Neural cell (in vitro differentiated cells): ENCODE data around the gene DPEP1. TPM values are rescaled to one million over a fixed set of nuclear protein-coding genes. Genes with fewer than 3 reads are reported as not detected.
A peak's percentile ranks its signal among the peaks of the same experiment; 100 is the strongest.
"Not testable (repeated sequence)": the region's sequence is repeated elsewhere in the genome, so short reads cannot be mapped to it uniquely, and the experiment has no call there.

ENCODE experiments used
- H2AFZ ChIP-seq: fragments of 200-600, 300-800 bp; sonication (generic), shearing (Covaris generic); 2 replicates; pipeline ENCODE4 v1.6.0; 2014; ENCODE audit warnings: low read depth, mild to moderate bottlenecking, antibody characterized with exemption, low read length, moderate library complexity
- H3F3A ChIP-seq: fragments of 200-600 bp; shearing (Covaris generic); 2 replicates; pipeline ENCODE4 v1.6.1; 2016; ENCODE audit warnings: mild to moderate bottlenecking, moderate library complexity, mixed read lengths, antibody characterized with exemption, low read length; ENCODE audit not compliant: insufficient read depth, poor library complexity, severe bottlenecking
- H3K27ac ChIP-seq: fragments of 200-600, 300-800 bp; sonication (generic), shearing (Covaris generic); 2 replicates; pipeline ENCODE4 v1.5.1; 2014; ENCODE audit warnings: mild to moderate bottlenecking, low read length, moderate library complexity
- H3K27me3 ChIP-seq: fragments of 300-800, 200-600 bp; sonication (generic), shearing (Covaris generic); 2 replicates; pipeline ENCODE4 v1.6.0; 2014; ENCODE audit warnings: mild to moderate bottlenecking, low read depth, low read length, moderate library complexity; ENCODE audit not compliant: insufficient read depth
- H3K36me3 ChIP-seq: fragments of 300-800, 200-600 bp; sonication (generic), shearing (Covaris generic); 2 replicates; pipeline ENCODE4 v1.5.1; 2014; ENCODE audit warnings: mild to moderate bottlenecking, antibody characterized with exemption, low read length, moderate library complexity; ENCODE audit not compliant: insufficient read depth
- H3K4me2 ChIP-seq: fragments of 300-800, 200-600 bp; sonication (generic), shearing (Covaris generic); 2 replicates; pipeline ENCODE4 v1.6.0; 2014; ENCODE audit warnings: mild to moderate bottlenecking, low read length
- H3K4me3 ChIP-seq: fragments of 300-800, 200-600 bp; sonication (generic), shearing (Covaris generic); 2 replicates; pipeline ENCODE4 v1.5.1; 2014; ENCODE audit warnings: mild to moderate bottlenecking, low read length, moderate library complexity
- H3K79me2 ChIP-seq: fragments of 200-600 bp; shearing (Covaris generic); replicated peaks from 2 replicates; pipeline ENCODE4 v1.6.0; 2014; ENCODE audit warnings: mild to moderate bottlenecking, low read length, moderate library complexity; ENCODE audit not compliant: insufficient read depth
- H3K9ac ChIP-seq: fragments of 300-800, 200-600 bp; sonication (generic), shearing (Covaris generic); 2 replicates; pipeline ENCODE4 v1.6.1; 2016; ENCODE audit warnings: mild to moderate bottlenecking, low read length, mixed read lengths
- H3K9me2 ChIP-seq: fragments of 200-600 bp; shearing (Covaris generic); 2 replicates; pipeline ENCODE4 v1.6.1; 2016; ENCODE audit warnings: mild to moderate bottlenecking, low read length, mixed read lengths; ENCODE audit not compliant: insufficient read depth
- H3K9me3 ChIP-seq: fragments of 200-600, 300-800 bp; sonication (generic), shearing (Covaris generic); 2 replicates; pipeline ENCODE4 v1.6.1; 2016; ENCODE audit warnings: mild to moderate bottlenecking, mixed run types, low read length, moderate library complexity, mixed read lengths
- H4K20me1 ChIP-seq: fragments of 200-600 bp; shearing (Covaris generic); 2 replicates; pipeline ENCODE4 v1.6.1; 2016; ENCODE audit warnings: mild to moderate bottlenecking, mixed run types; ENCODE audit not compliant: insufficient read depth
- CTCF ChIP-seq: fragments of 450-650 bp; IDR thresholded peaks from 2 replicates; pipeline ENCODE4 v1.5.1; 2014; ENCODE audit warnings: antibody characterized with exemption, mild to moderate bottlenecking, moderate library complexity; ENCODE audit not compliant: poor library complexity, severe bottlenecking
- EP300 ChIP-seq: fragments of 450-650 bp; conservative IDR thresholded peaks from 2 replicates; pipeline ENCODE4 v1.6.1; 2014; ENCODE audit warnings: antibody characterized with exemption, mild to moderate bottlenecking, moderate library complexity; ENCODE audit not compliant: poor library complexity, severe bottlenecking
- EZH2 ChIP-seq: fragments of 200-600, 300-800 bp; shearing (Covaris generic), sonication (generic); IDR thresholded peaks from 2 replicates; pipeline ENCODE4 v1.6.1; 2014; ENCODE audit warnings: antibody characterized with exemption, low read length, borderline replicate concordance, mild to moderate bottlenecking; ENCODE audit not compliant: insufficient read depth, poor library complexity, severe bottlenecking
- POLR2AphosphoS5 ChIP-seq: IDR thresholded peaks from 2 replicates; pipeline ENCODE4 v1.6.1; 2012
- RAD21 ChIP-seq: fragments of 450-650 bp; conservative IDR thresholded peaks from 2 replicates; pipeline ENCODE4 v1.6.1; 2014; ENCODE audit warnings: antibody characterized with exemption, mild to moderate bottlenecking, moderate library complexity
- SMC3 ChIP-seq: fragments of 450-650 bp; conservative IDR thresholded peaks from 2 replicates; pipeline ENCODE4 v1.6.1; 2014; ENCODE audit warnings: antibody characterized with exemption, mild to moderate bottlenecking, moderate library complexity; ENCODE audit not compliant: poor library complexity
- TAF1 ChIP-seq: IDR thresholded peaks from 2 replicates; pipeline ENCODE4 v1.6.1; 2012; ENCODE audit warnings: low read depth
- polyA plus RNA-seq: library from polyadenylated mRNA; depleted of rRNA; stranded (reverse); fragments of >200 nt; gene quantifications from 2 replicates; pipeline ENCODE4 v1.2.3, GENCODE V29; 2014

DPEP1 gene
- polyA plus RNA-seq, 1 donor from 2014 or later = 0.33 TPM

DNA sequence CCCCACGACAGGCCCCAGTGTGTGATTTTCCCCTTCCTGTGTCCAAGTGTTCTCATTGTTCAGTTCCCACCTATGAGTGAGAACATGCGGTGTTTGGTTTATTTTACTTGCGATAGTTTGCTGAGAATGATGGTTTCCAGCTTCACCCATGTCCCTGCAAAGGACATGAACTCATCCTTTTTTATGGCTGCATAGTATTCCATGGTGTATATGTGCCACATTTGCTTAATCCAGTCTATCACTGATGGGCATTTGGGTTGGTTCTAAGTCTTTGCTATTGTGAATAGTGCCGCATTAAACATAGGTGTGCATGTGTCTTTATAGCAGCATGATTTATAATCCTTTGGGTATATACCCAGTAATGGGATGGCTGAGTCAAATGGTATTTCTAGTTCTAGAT is 58.1 kb downstream of the DPEP1 start:
- not testable (repeated sequence) for H4K20me1 ChIP-seq, H3K27ac ChIP-seq, H2AFZ ChIP-seq, H3K27me3 ChIP-seq, H3K79me2 ChIP-seq, H3K9ac ChIP-seq, H3K4me3 ChIP-seq, H3K9me2 ChIP-seq, H3K36me3 ChIP-seq, H3K4me2 ChIP-seq, H3F3A ChIP-seq, H3K9me3 ChIP-seq

- no peaks in the 10 kb centered on the region for H3K9me2 ChIP-seq
- H3K36me3 ChIP-seq = no peaks in the 10 kb centered on the region
- no peaks in the 10 kb centered on the region for H3K27me3 ChIP-seq
- H2AFZ ChIP-seq = no peak overlapping the region
- no peak overlapping the region for H3K9ac ChIP-seq
- H3K4me3 ChIP-seq = no peak overlapping the region
- no peak overlapping the region for H3K4me2 ChIP-seq
- no peaks in the 10 kb centered on the region for H3K9me3 ChIP-seq
- H3F3A ChIP-seq = no peaks in the 10 kb centered on the region
- H4K20me1 ChIP-seq = no peaks in the 10 kb centered on the region
- no peak overlapping the region for H3K27ac ChIP-seq
- no peaks in the 10 kb centered on the region for H3K79me2 ChIP-seq
- no peak for TF ChIP-seq TAF1
These were observed 58.9 kb downstream of the DPEP1 start for GRCh38 chr16:89672177-89672941.

- Histone ChIP-seq H4K20me1 (no peaks in the 10 kb centered on the region), H3K27me3 (no peaks in the 10 kb centered on the region), H3K9me3 (no peaks in the 10 kb centered on the region), H3K9ac (no peak overlapping the region), H2AFZ (no peak overlapping the region), H3K4me3 (no peak overlapping the region), H3K4me2 (no peak overlapping the region), H3K9me2 (no peaks in the 10 kb centered on the region), H3F3A (no peaks in the 10 kb centered on the region), H3K79me2 (no peaks in the 10 kb centered on the region), H3K27ac (no peak overlapping the region), H3K36me3 (no peaks in the 10 kb centered on the region)
- no peak for TF ChIP-seq EZH2
- TF ChIP-seq EP300 = no peak
- TF ChIP-seq SMC3 = no peak
- TF ChIP-seq POLR2AphosphoS5 = no peak
- no peak for TF ChIP-seq CTCF
- no peak for TF ChIP-seq TAF1
These were observed 64.8 kb downstream of the DPEP1 start for GRCh38 chr16:89678258-89678657.

GRCh38 chr16:89685916-89686315 is 72.5 kb downstream of the DPEP1 start:
- TF ChIP-seq SMC3 = no peak
- no peak for TF ChIP-seq RAD21
- TF ChIP-seq POLR2AphosphoS5 = no peak
- Histone ChIP-seq H3K4me3 (peak overlapping the region; percentile 87), H3K9me3 (no peaks in the 10 kb centered on the region)

More at GRCh38 chr16:89685916-89686315, 72.5 kb downstream of the DPEP1 start:
- Histone ChIP-seq H3K27ac (peak overlapping the region; percentile 80), H3K27me3 (no peaks in the 10 kb centered on the region), H3K9ac (no peak overlapping the region), H3K79me2 (no peaks in the 10 kb centered on the region), H3F3A (no peaks in the 10 kb centered on the region), H3K9me2 (no peaks in the 10 kb centered on the region), H4K20me1 (no peaks in the 10 kb centered on the region), H2AFZ (no peak overlapping the region), H3K36me3 (no peaks in the 10 kb centered on the region), H3K4me2 (no peak overlapping the region)
